ENCODE measurements around the gene AGT. TPM values are rescaled to one million over a fixed set of nuclear protein-coding genes. Genes with fewer than 3 reads are reported as not detected.

The AGT gene
- total and polyA plus RNA-seq, 2 experiments from 2014 or later: 16.6 to 23.8 TPM

DNA sequence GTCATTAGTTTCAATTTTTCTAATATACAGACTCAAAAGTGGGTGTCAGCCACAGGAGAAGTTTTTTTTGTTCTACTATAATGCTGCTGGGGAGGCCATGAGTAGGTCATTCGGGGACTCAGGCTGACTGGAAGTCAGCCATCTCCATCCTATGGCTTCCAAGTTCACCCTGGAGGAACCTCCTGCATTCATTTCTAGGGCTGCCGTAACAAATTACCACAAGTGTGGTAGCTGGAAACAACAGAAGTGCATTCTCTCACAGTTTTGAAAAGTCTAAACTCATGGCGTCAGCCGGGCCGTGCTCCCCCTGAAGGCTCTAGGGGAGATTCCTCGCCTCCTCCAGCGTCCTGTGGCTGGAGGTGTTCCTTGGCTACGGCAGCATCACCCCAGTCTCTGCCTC is 17.7 kb downstream of the AGT start:
- no peak for DNase-seq (ENCODE audit: low read depth in 1 of 2, low spot score in 1 of 2)
- TF ChIP-seq, protein P1, sequence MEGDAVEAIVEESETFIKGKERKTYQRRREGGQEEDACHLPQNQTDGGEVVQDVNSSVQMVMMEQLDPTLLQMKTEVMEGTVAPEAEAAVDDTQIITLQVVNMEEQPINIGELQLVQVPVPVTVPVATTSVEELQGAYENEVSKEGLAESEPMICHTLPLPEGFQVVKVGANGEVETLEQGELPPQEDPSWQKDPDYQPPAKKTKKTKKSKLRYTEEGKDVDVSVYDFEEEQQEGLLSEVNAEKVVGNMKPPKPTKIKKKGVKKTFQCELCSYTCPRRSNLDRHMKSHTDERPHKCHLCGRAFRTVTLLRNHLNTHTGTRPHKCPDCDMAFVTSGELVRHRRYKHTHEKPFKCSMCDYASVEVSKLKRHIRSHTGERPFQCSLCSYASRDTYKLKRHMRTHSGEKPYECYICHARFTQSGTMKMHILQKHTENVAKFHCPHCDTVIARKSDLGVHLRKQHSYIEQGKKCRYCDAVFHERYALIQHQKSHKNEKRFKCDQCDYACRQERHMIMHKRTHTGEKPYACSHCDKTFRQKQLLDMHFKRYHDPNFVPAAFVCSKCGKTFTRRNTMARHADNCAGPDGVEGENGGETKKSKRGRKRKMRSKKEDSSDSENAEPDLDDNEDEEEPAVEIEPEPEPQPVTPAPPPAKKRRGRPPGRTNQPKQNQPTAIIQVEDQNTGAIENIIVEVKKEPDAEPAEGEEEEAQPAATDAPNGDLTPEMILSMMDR (IDR thresholded peaks at IDR 0.05; ENCODE audit: low read depth, low read length): no peak
- Histone ChIP-seq H3K4me3 (no peak overlapping the region), H3K4me1 (ENCODE audit: low read depth) (no peaks in the 10 kb centered on the region), H3K36me3 (peaks cover 15% of the 10 kb centered on the region), H3K27ac (no peak overlapping the region), H3K27me3 (no peaks in the 10 kb centered on the region), H3K9me3 (ENCODE audit: low read depth) (no peaks in the 10 kb centered on the region)

DNA sequence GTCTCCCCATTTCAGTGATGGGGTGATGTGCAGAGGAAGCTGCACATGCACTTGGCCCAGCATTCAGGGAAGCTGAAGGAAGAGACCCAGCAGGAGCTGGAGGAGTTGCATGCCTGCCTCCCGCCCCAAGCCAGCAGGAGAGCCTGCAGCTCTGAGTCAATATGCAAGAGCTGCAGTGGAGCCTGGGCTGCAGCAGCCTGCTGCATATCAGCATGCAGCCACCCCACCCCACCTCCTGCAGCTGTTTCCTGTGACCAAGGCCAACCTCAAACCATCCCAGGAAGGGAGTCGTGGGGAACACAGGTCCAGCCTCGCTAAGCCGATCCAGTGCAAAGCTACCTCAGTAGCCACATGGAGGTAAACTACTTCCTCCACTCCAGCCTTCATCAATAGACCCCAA is 18.9 kb downstream of the AGT start:
- no peaks in the 10 kb centered on the region for H3K27me3 ChIP-seq
- no peaks in the 10 kb centered on the region for H3K9me3 ChIP-seq (ENCODE audit: low read depth)
- peaks cover 18% of the 10 kb centered on the region for H3K36me3 ChIP-seq
- TF ChIP-seq, protein P1 (IDR thresholded peaks at IDR 0.05; ENCODE audit: low read depth, low read length): no peak
- H3K4me3 ChIP-seq: no peak overlapping the region
- peak overlapping the region; percentile 15 for H3K27ac ChIP-seq
- H3K4me1 ChIP-seq (ENCODE audit: low read depth): no peaks in the 10 kb centered on the region
- no peak for DNase-seq (ENCODE audit: low read depth in 1 of 2, low spot score in 1 of 2)

DNA sequence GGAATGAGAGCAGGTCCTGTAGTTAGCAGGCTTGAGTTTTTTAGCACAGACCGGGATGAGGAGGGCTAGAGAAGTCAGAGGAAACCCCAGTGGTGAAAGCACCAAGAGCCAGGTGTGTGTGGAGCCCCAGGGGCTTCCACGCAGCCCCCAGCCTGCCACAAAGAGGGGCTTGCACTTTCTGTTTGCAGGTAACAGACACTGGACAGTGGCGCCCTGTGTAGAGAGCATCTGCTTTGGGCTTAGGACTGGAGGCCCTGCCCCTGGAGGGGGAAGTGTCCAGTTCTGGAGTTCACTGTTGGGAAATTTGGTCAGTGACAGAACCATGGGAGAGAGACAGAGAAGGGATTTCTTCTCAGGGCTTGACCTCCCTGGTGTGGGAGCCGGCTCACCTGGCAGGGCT is 19.5 kb downstream of the AGT start:
- Histone ChIP-seq H3K4me3 (no peak overlapping the region), H3K9me3 (ENCODE audit: low read depth) (no peaks in the 10 kb centered on the region), H3K4me1 (ENCODE audit: low read depth) (no peaks in the 10 kb centered on the region), H3K27me3 (no peaks in the 10 kb centered on the region), H3K27ac (peak overlapping the region; percentile 22), H3K36me3 (peaks cover 20% of the 10 kb centered on the region)
- TF ChIP-seq, protein P1 (IDR thresholded peaks at IDR 0.05; ENCODE audit: low read depth, low read length): no peak
- no peak for DNase-seq (ENCODE audit: low read depth in 1 of 2, low spot score in 1 of 2)

DNA sequence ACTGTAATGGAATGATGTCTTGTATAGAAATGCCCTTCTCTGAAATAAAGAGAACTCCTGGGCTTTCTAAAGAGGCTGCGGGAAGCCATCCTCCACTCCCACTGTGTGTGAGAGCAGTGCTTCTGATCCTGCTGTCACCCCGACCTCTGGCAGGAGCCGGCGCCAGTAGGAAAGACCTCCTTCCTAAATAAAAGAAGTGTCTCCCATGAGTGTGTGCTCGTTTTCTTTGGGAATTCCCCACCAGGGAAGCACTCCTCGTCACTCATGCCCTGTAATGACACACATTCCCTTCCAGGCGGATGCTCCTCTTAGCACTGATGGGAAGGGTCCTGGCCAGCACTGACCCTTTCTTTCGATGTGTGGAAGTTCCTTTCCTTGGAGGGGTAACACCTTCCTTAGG is 20.1 kb downstream of the AGT start:
- DNase-seq (ENCODE audit: low read depth in 1 of 2, low spot score in 1 of 2): no peak
- no peak overlapping the region for H3K27ac ChIP-seq
- TF ChIP-seq, protein P1 (IDR thresholded peaks at IDR 0.05; ENCODE audit: low read depth, low read length): no peak
- H3K4me1 ChIP-seq (ENCODE audit: low read depth): no peaks in the 10 kb centered on the region
- H3K36me3 ChIP-seq: peaks cover 20% of the 10 kb centered on the region
- H3K9me3 ChIP-seq (ENCODE audit: low read depth): no peaks in the 10 kb centered on the region
- no peaks in the 10 kb centered on the region for H3K27me3 ChIP-seq
- H3K4me3 ChIP-seq: no peak overlapping the region

DNA sequence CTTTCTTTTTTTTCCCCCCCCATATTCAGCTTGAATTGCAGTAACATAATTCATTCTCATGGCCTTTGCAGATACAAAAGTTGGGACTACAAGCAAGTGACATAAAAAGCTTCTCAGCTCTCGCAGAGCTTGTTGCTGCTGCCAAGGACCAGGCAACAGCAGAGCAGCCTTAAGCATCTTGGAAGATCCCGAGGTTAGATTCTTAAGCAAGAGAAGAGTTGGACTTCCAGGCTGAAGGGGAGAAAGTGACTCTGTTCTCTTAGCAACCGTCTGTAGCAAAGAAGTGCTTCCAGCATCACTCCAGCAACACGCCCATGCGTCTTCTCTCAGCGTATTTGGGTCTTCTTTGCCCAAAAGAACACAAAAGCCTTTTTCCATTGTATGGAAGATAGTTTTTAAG is 20.7 kb downstream of the AGT start:
- H3K4me1 ChIP-seq (ENCODE audit: low read depth): no peaks in the 10 kb centered on the region
- no peaks in the 10 kb centered on the region for H3K9me3 ChIP-seq (ENCODE audit: low read depth)
- no peaks in the 10 kb centered on the region for H3K27me3 ChIP-seq
- no peak overlapping the region for H3K4me3 ChIP-seq
- no peak for DNase-seq (ENCODE audit: low read depth in 1 of 2, low spot score in 1 of 2)
- H3K27ac ChIP-seq: no peak overlapping the region
- peaks cover 22% of the 10 kb centered on the region for H3K36me3 ChIP-seq
- TF ChIP-seq, protein P1 (IDR thresholded peaks at IDR 0.05; ENCODE audit: low read depth, low read length): no peak

DNA sequence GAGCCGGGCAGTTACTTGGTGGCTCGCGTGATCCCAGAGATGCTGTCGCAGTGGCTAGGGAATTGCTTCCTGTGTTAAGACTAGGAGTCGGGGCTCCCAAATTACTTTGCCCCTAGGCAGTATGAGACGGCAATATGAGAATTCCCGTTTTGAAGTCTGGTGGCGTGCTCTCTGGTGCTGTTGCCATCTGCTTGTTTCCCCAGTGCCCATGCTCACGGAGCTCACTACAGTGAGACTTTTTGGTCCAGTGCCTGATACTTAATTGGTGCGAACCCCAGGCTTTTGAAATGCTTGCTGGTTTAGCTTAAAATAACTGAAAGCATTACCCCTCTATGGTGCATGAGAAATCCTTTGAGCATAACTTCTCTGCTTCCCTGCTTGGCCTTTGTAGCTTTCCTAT is 22.3 kb downstream of the AGT start:
- TF ChIP-seq, protein P1 (IDR thresholded peaks at IDR 0.05; ENCODE audit: low read depth, low read length): no peak
- peaks cover 38% of the 10 kb centered on the region for H3K36me3 ChIP-seq

More for the DNA sequence above, 22.3 kb downstream of the AGT start:
- Histone ChIP-seq H3K27ac (no peak overlapping the region), H3K4me1 (ENCODE audit: low read depth) (no peaks in the 10 kb centered on the region), H3K27me3 (no peaks in the 10 kb centered on the region), H3K4me3 (no peak overlapping the region), H3K9me3 (ENCODE audit: low read depth) (no peaks in the 10 kb centered on the region)
- DNase-seq (ENCODE audit: low read depth in 1 of 2, low spot score in 1 of 2): no peak

All from cardiac muscle cell (in vitro differentiated cells and primary cell).